WTC11 (cell line): ENCODE data around the gene HMX1. TPM values are rescaled to one million over a fixed set of nuclear protein-coding genes. Genes with fewer than 3 reads are reported as not detected.

Experiments
- ATAC-seq: fragments of 200-7000 bp; cut with Tn5 transposase; 2 replicates; pipeline ENCODE4 v1.10.0; 2021; ENCODE audit warnings: mild to moderate bottlenecking, moderate library complexity
- CTCF ChIA-PET: fragments of 300-600 bp; sonication (Branson Sonifier 250); formaldehyde crosslinking; loops from one replicate; lab custom pipeline; 2021; ENCODE audit warnings: antibody characterized with exemption; lab: Charles Lee
- POLR2A ChIA-PET: fragments of 350-600 bp; sonication (Branson Sonifier 250); formaldehyde crosslinking; loops from one replicate; lab custom pipeline; 2021; ENCODE audit warnings: antibody characterized with exemption; lab: Charles Lee
- DNase-seq: peaks from one replicate; pipeline ENCODE4 v3.0.0; 2021; ENCODE audit warnings: low spot score
- H3K27ac Mint-ChIP-seq: 2 replicates; pipeline ENCODE4 v1.8.0; 2021; ENCODE audit warnings: mixed read lengths
- H3K27me3 Mint-ChIP-seq: 2 replicates; pipeline ENCODE4 v1.8.0; 2021; ENCODE audit warnings: low read depth, mild to moderate bottlenecking, moderate library complexity, mixed read lengths
- H3K36me3 Mint-ChIP-seq: 2 replicates; pipeline ENCODE4 v1.8.0; 2021; ENCODE audit warnings: mixed read lengths
- H3K4me1 Mint-ChIP-seq: 2 replicates; pipeline ENCODE4 v1.8.0; 2022; ENCODE audit warnings: mixed read lengths
- H3K4me3 Mint-ChIP-seq: 2 replicates; pipeline ENCODE4 v1.8.0; 2021; ENCODE audit warnings: mild to moderate bottlenecking, moderate library complexity, mixed read lengths
- H3K9me3 Mint-ChIP-seq: 2 replicates; pipeline ENCODE4 v1.8.0; 2021; ENCODE audit warnings: mixed read lengths
- ATF3 ChIP-seq: sonication (generic); formaldehyde crosslinking; conservative IDR thresholded peaks from 2 replicates; pipeline ENCODE4 v1.8.1; 2022; ENCODE audit warnings: mild to moderate bottlenecking, missing genetic modification reagents
- CBFB ChIP-seq: sonication (generic); formaldehyde crosslinking; IDR thresholded peaks from 2 replicates; pipeline ENCODE4 v1.8.1; 2022; ENCODE audit warnings: mild to moderate bottlenecking, low read depth, missing genetic modification reagents
- MAX ChIP-seq: sonication (generic); formaldehyde crosslinking; IDR thresholded peaks from 2 replicates; pipeline ENCODE4 v1.8.0; 2022; ENCODE audit warnings: mild to moderate bottlenecking, missing genetic modification reagents
- TCF7 ChIP-seq: sonication (generic); formaldehyde crosslinking; IDR thresholded peaks from 2 replicates; pipeline ENCODE4 v1.8.0; 2022; ENCODE audit warnings: mild to moderate bottlenecking, low read depth, missing genetic modification reagents, moderate library complexity
- TEAD1 ChIP-seq: sonication (generic); formaldehyde crosslinking; IDR thresholded peaks from 2 replicates; pipeline ENCODE4 v1.8.0; 2022; ENCODE audit warnings: mild to moderate bottlenecking, missing genetic modification reagents
- ZNF512 ChIP-seq: sonication (generic); formaldehyde crosslinking; IDR thresholded peaks from 2 replicates; pipeline ENCODE4 v1.8.1; 2022; ENCODE audit warnings: missing genetic modification reagents, borderline replicate concordance
- total RNA-seq: library from RNA; stranded (reverse); gene quantifications from 3 replicates; pipeline ENCODE4 v1.2.3, GENCODE V29; 2021
- TF ChIP-seq, protein P1 (sequence below): sonication (generic); formaldehyde crosslinking; IDR thresholded peaks from 2 replicates; pipeline ENCODE4 v1.8.0; 2022; ENCODE audit warnings: missing genetic modification reagents
- TF ChIP-seq, protein P2 (sequence below): sonication (generic); formaldehyde crosslinking; IDR thresholded peaks from 2 replicates; pipeline ENCODE4 v1.8.1; 2023; ENCODE audit warnings: mild to moderate bottlenecking, missing genetic modification reagents, moderate library complexity
- TF ChIP-seq, protein P3 (sequence below): fragments of 200-600 bp; IDR thresholded peaks from 2 replicates; pipeline ENCODE4 v1.8.0; 2022; ENCODE audit warnings: antibody characterized with exemption

HMX1 gene
- total RNA-seq, 1 experiment from 2014 or later = 10.0 TPM

- TF ChIP-seq, protein P1, sequence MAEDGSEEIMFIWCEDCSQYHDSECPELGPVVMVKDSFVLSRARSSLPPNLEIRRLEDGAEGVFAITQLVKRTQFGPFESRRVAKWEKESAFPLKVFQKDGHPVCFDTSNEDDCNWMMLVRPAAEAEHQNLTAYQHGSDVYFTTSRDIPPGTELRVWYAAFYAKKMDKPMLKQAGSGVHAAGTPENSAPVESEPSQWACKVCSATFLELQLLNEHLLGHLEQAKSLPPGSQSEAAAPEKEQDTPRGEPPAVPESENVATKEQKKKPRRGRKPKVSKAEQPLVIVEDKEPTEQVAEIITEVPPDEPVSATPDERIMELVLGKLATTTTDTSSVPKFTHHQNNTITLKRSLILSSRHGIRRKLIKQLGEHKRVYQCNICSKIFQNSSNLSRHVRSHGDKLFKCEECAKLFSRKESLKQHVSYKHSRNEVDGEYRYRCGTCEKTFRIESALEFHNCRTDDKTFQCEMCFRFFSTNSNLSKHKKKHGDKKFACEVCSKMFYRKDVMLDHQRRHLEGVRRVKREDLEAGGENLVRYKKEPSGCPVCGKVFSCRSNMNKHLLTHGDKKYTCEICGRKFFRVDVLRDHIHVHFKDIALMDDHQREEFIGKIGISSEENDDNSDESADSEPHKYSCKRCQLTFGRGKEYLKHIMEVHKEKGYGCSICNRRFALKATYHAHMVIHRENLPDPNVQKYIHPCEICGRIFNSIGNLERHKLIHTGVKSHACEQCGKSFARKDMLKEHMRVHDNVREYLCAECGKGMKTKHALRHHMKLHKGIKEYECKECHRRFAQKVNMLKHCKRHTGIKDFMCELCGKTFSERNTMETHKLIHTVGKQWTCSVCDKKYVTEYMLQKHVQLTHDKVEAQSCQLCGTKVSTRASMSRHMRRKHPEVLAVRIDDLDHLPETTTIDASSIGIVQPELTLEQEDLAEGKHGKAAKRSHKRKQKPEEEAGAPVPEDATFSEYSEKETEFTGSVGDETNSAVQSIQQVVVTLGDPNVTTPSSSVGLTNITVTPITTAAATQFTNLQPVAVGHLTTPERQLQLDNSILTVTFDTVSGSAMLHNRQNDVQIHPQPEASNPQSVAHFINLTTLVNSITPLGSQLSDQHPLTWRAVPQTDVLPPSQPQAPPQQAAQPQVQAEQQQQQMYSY (CRISPR knock-in tag) = peak; percentile 64
These were observed 22.2 kb upstream of the HMX1 start (continued) for GRCh38 chr4:8893624-8894423.

DNA sequence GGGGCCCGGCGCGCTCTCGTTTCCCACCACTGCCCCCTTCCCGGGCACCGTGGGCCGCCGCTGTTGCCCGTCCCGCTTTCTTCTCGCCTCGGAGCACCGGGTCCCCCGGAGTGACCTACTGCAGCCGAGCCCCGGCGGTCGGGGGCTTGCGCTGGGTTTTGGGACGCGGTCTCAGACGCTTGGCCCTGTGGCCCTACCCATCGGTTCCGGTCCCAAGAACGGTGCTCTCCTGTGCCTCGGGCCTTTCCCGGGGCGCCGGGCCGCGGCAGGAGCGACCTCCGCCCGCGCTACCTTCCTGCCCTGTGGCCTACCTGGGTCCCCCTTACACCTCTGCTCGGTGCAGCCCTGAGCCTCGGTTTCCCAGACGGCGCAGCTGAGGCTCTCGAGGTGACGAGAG lies 21.6 kb upstream of the HMX1 start:
- DNase-seq = no peak
- CTCF ChIA-PET = no interaction called here

DNA sequence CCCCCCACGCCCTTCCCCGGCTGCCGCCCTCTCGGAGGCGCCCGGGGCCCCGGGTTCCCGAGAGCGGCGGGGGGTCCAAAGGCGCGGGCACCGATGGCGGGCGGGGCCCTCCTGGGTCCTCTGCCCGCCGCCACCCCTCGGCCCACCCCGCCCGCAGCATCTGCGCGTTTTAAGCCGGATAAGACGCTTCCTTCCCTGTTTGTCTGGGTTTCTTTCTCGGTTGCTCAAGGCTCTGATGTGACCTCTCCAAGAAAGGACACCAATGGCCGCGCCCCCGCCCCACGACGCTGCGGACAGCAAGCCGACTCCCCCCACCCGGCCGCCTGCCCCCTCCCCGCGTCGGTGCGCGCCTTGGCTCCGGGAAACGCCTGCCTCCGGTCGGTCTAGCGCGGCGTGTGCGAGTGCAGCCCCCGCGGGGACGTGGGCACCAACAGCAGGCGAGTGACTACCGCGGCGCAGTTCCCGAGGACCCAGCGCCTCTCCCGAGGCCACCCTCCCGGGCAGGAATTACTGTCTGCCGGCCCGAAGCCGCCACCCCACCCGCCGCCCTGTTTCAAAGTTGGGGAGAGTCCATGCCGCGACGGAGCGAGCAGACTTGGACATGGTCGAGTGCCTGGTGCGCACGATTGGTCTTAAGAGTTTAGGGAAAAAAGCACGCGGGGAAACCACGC lies 21.1 kb upstream of the HMX1 start:
- H3K4me1 Mint-ChIP-seq = peaks cover 32% of the 10 kb centered on the region
- no peaks in the 10 kb centered on the region for H3K9me3 Mint-ChIP-seq
- ChIA-PET CTCF (interaction anchor here (1.1 to 1.7 kb wide), 2 partner anchors 25 to 40 kb away, joined by 3 to 6 read pairs; no protein-coding TSS in a partner anchor), POLR2A (interaction anchor here (0.7 to 1.7 kb wide), 3 partner anchors 34 to 166 kb away, joined by 3 to 4 read pairs (median 3); no protein-coding TSS in a partner anchor)
- ATAC-seq (no peak), DNase-seq (no peak)
- H3K27ac Mint-ChIP-seq = no peak overlapping the region
- peak overlapping the region; percentile 56 for H3K4me3 Mint-ChIP-seq
- TF ChIP-seq, protein P2, sequence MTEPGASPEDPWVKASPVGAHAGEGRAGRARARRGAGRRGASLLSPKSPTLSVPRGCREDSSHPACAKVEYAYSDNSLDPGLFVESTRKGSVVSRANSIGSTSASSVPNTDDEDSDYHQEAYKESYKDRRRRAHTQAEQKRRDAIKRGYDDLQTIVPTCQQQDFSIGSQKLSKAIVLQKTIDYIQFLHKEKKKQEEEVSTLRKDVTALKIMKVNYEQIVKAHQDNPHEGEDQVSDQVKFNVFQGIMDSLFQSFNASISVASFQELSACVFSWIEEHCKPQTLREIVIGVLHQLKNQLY (CRISPR knock-in tag) = no peak
- TF ChIP-seq TCF7 (CRISPR knock-in tag) = no peak
- TF ChIP-seq MAX (CRISPR knock-in tag) = no peak
- TF ChIP-seq, protein P3, sequence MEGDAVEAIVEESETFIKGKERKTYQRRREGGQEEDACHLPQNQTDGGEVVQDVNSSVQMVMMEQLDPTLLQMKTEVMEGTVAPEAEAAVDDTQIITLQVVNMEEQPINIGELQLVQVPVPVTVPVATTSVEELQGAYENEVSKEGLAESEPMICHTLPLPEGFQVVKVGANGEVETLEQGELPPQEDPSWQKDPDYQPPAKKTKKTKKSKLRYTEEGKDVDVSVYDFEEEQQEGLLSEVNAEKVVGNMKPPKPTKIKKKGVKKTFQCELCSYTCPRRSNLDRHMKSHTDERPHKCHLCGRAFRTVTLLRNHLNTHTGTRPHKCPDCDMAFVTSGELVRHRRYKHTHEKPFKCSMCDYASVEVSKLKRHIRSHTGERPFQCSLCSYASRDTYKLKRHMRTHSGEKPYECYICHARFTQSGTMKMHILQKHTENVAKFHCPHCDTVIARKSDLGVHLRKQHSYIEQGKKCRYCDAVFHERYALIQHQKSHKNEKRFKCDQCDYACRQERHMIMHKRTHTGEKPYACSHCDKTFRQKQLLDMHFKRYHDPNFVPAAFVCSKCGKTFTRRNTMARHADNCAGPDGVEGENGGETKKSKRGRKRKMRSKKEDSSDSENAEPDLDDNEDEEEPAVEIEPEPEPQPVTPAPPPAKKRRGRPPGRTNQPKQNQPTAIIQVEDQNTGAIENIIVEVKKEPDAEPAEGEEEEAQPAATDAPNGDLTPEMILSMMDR = no peak
- TF ChIP-seq TEAD1 (CRISPR knock-in tag) = no peak
- H3K27me3 Mint-ChIP-seq = peaks cover 100% of the 10 kb centered on the region
- no peaks in the 10 kb centered on the region for H3K36me3 Mint-ChIP-seq

More for the DNA sequence above, 21.6 kb upstream of the HMX1 start:
- TF ChIP-seq CBFB (CRISPR knock-in tag) (no peak), ATF3 (no peak), ZNF512 (CRISPR knock-in tag) (no peak)
- TF ChIP-seq, protein P1 (CRISPR knock-in tag) = no peak
- TF ChIP-seq, all 79 proteins: peak for 0
- Mint-ChIP-seq H3K4me1 (peaks cover 38% of the 10 kb centered on the region), H3K36me3 (no peaks in the 10 kb centered on the region), H3K9me3 (no peaks in the 10 kb centered on the region), H3K27me3 (peaks cover 100% of the 10 kb centered on the region), H3K27ac (no peak overlapping the region), H3K4me3 (peak overlapping the region; percentile 56)
- POLR2A ChIA-PET = no interaction called here
- ATAC-seq = peak; percentile 6
